Measurements from ENCODE around the gene PDZD2. TPM values are rescaled to one million over a fixed set of nuclear protein-coding genes. Genes with fewer than 3 reads are reported as not detected.

The PDZD2 gene
- total RNA-seq, 1 experiment from 2014 or later, result 2.2 TPM

- TF ChIP-seq CTCF (conservative IDR thresholded peaks at IDR 0.05; ENCODE audit: low read depth, low read length) (no peak), EZH2 (IDR thresholded peaks at IDR 0.05; ENCODE audit: borderline replicate concordance, low read depth, low read length, poor library complexity, severe bottlenecking) (no peak)
- intact Hi-C loops (cut with micrococcal nuclease; ENCODE audit: unreplicated experiment), result no loop called here
- no TSS peak for BruUV-seq (replicated peaks)
- Histone ChIP-seq H3K36me3 (ENCODE audit: insufficient read depth, low read length, poor library complexity, severe bottlenecking) (no peaks in the 10 kb centered on the region), H3K9me3 (ENCODE audit: low read depth, low read length, poor library complexity, severe bottlenecking) (no peaks in the 10 kb centered on the region), H3K4me3 (ENCODE audit: low read depth, low read length, poor library complexity, severe bottlenecking) (no peak overlapping the region), H3K4me1 (ENCODE audit: insufficient read depth, low read length, poor library complexity, severe bottlenecking) (no peaks in the 10 kb centered on the region), H3K27ac (ENCODE audit: low read depth, low read length, poor library complexity, severe bottlenecking) (no peak overlapping the region), H3K27me3 (replicated peaks; ENCODE audit: insufficient read depth, low read depth, low read length, poor library complexity) (no peaks in the 10 kb centered on the region)
- DNase-seq (ENCODE audit: low spot score), result no peak
- POLR2A ChIA-PET (ENCODE audit: low non-redundant PET), result no interaction called here
- CTCF ChIA-PET, result no interaction called here
Observed at GRCh38 chr5:31990081-31990650, 351.2 kb downstream of the PDZD2 start.

GRCh38 chr5:31990701-31991110, 351.8 kb downstream of the PDZD2 start:
- BruUV-seq (replicated peaks), result no TSS peak
- POLR2A ChIA-PET (ENCODE audit: low non-redundant PET), result no interaction called here
- intact Hi-C loops (cut with micrococcal nuclease; ENCODE audit: unreplicated experiment), result no loop called here
- Histone ChIP-seq H3K36me3 (ENCODE audit: insufficient read depth, low read length, poor library complexity, severe bottlenecking) (no peaks in the 10 kb centered on the region), H3K4me1 (ENCODE audit: insufficient read depth, low read length, poor library complexity, severe bottlenecking) (no peaks in the 10 kb centered on the region), H3K4me3 (ENCODE audit: low read depth, low read length, poor library complexity, severe bottlenecking) (no peak overlapping the region), H3K9me3 (ENCODE audit: low read depth, low read length, poor library complexity, severe bottlenecking) (no peaks in the 10 kb centered on the region), H3K27ac (ENCODE audit: low read depth, low read length, poor library complexity, severe bottlenecking) (no peak overlapping the region), H3K27me3 (replicated peaks; ENCODE audit: insufficient read depth, low read depth, low read length, poor library complexity) (no peaks in the 10 kb centered on the region)
- CTCF ChIA-PET, result no interaction called here
- DNase-seq (ENCODE audit: low spot score), result no peak
- TF ChIP-seq CTCF (conservative IDR thresholded peaks at IDR 0.05; ENCODE audit: low read depth, low read length), result no peak

- Histone ChIP-seq H3K4me1 (ENCODE audit: insufficient read depth, low read length, poor library complexity, severe bottlenecking) (no peaks in the 10 kb centered on the region), H3K36me3 (ENCODE audit: insufficient read depth, low read length, poor library complexity, severe bottlenecking) (no peaks in the 10 kb centered on the region), H3K27ac (ENCODE audit: low read depth, low read length, poor library complexity, severe bottlenecking) (no peak overlapping the region), H3K4me3 (ENCODE audit: low read depth, low read length, poor library complexity, severe bottlenecking) (no peak overlapping the region), H3K9me3 (ENCODE audit: low read depth, low read length, poor library complexity, severe bottlenecking) (no peaks in the 10 kb centered on the region), H3K27me3 (replicated peaks; ENCODE audit: insufficient read depth, low read depth, low read length, poor library complexity) (no peaks in the 10 kb centered on the region)
- no peak for DNase-seq (ENCODE audit: low spot score)
- no peak for TF ChIP-seq CTCF (conservative IDR thresholded peaks at IDR 0.05; ENCODE audit: low read depth, low read length)
- TF ChIP-seq EZH2 (IDR thresholded peaks at IDR 0.05; ENCODE audit: borderline replicate concordance, low read depth, low read length, poor library complexity, severe bottlenecking), result no peak
- intact Hi-C loops (cut with micrococcal nuclease; ENCODE audit: unreplicated experiment), result no loop called here
- BruUV-seq (replicated peaks), result no TSS peak
- ChIA-PET POLR2A (ENCODE audit: low non-redundant PET) (no interaction called here), CTCF (no interaction called here)
Observed at GRCh38 chr5:31992377-31992776, 353.4 kb downstream of the PDZD2 start.
